Activated T-helper 2 cell treated with anti-CD3 and anti-CD28 coated beads, Interferon-gamma antibody, Interleukin-2, Interleukin-4, amounts not matched to agents 10 μg/mL and 5 μg/mL and 100 μg/mL, durations not matched to agents 14 hours and 24 hours and 36 hours (primary cell): Measurements from ENCODE around the gene PLA2G2C. TPM values are rescaled to one million over a fixed set of nuclear protein-coding genes. Genes with fewer than 3 reads are reported as not detected.

Source experiments
- DNase-seq: peaks from one replicate; pipeline ENCODE4 v3.0.0; 2021; ENCODE audit warnings: low spot score
- H3K27ac Mint-ChIP-seq: one replicate; pipeline ENCODE4 v1.8.0; 2021; ENCODE audit warnings: mixed read lengths
- H3K27me3 Mint-ChIP-seq: one replicate; pipeline ENCODE4 v1.8.0; 2021; ENCODE audit warnings: low read depth, mixed read lengths
- H3K36me3 Mint-ChIP-seq: one replicate; pipeline ENCODE4 v1.8.0; 2021; ENCODE audit warnings: low read depth, mixed read lengths
- H3K4me1 Mint-ChIP-seq: one replicate; pipeline ENCODE4 v1.8.0; 2021; ENCODE audit warnings: low read depth, mixed read lengths
- H3K4me3 Mint-ChIP-seq: one replicate; pipeline ENCODE4 v1.8.0; 2021; ENCODE audit warnings: low read depth, mild to moderate bottlenecking, moderate library complexity, mixed read lengths
- H3K9me3 Mint-ChIP-seq: one replicate; pipeline ENCODE4 v1.8.0; 2021; ENCODE audit warnings: mixed read lengths
- intact Hi-C: fragments of 100-400 bp; cut with micrococcal nuclease; formaldehyde crosslinking; loops from one replicate; pipeline ENCODE4 v1.15.1; 2023
- total RNA-seq: library from RNA; stranded (reverse); gene quantifications from 2 replicates; pipeline ENCODE4 v1.2.3, GENCODE V29; 2022

The PLA2G2C gene
- total RNA-seq, 1 donor from 2014 or later, result 0.30 TPM

GRCh38 chr1:20174937-20175666, 11.2 kb downstream of the PLA2G2C start:
- intact Hi-C loops, result no loop called here
- H3K36me3 Mint-ChIP-seq, result peaks cover 4% of the 10 kb centered on the region
- H3K4me1 Mint-ChIP-seq, result peaks cover 16% of the 10 kb centered on the region
- peak overlapping the region; percentile 1 for H3K4me3 Mint-ChIP-seq
- no peak for DNase-seq
- H3K27ac Mint-ChIP-seq, result peak overlapping the region; percentile 15
- peaks cover 17% of the 10 kb centered on the region for H3K27me3 Mint-ChIP-seq
- H3K9me3 Mint-ChIP-seq, result peaks cover 11% of the 10 kb centered on the region

DNA sequence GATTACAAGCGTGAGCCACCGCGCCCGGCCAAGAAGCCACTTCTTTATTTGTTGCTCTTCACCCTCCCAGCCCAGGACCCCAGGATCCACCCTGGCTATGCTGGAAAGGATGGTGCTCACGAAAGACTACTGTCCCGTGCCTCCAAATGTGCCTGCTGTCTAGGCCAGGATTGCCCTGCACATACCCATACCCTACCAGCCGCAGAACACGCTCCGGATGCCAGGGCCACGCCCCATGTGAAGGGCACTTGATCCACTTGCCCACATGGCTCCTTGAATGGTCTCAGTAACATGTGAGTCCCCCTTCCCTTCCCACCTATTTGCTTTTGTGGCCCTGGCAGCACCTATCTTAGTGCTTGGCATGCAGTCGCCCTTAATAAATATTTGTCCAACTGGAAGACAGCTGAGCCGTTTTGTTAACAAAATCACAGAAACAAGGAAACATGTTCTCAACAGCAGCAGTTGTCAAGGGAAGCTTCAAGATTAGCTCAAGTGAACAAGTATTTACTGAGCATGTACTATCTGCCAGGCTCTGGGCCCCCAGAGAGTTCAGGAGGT, 14.2 kb downstream of the PLA2G2C start:
- Mint-ChIP-seq H3K27me3 (peaks cover 6% of the 10 kb centered on the region), H3K36me3 (no peaks in the 10 kb centered on the region), H3K4me3 (no peak overlapping the region), H3K27ac (no peak overlapping the region), H3K4me1 (peaks cover 16% of the 10 kb centered on the region), H3K9me3 (no peaks in the 10 kb centered on the region)
- intact Hi-C loops, result loop anchor here (2.0 kb wide), 1 partner anchor 15 kb away; the partner anchor contains the start of genes PLA2G2C and UBXN10
- no peak for DNase-seq

GRCh38 chr1:20169932-20170331, 16.4 kb downstream of the PLA2G2C start:
- intact Hi-C loops, result no loop called here
- H3K4me3 Mint-ChIP-seq, result no peak overlapping the region

GRCh38 chr1:20168564-20169491, 17.5 kb downstream of the PLA2G2C start:
- Mint-ChIP-seq H3K27ac (no peak overlapping the region), H3K9me3 (no peaks in the 10 kb centered on the region)

More at GRCh38 chr1:20169932-20170331, 16.4 kb downstream of the PLA2G2C start:
- Mint-ChIP-seq H3K9me3 (no peaks in the 10 kb centered on the region), H3K27ac (no peak overlapping the region), H3K36me3 (no peaks in the 10 kb centered on the region), H3K4me1 (peaks cover 7% of the 10 kb centered on the region), H3K27me3 (peaks cover 12% of the 10 kb centered on the region)
- no peak for DNase-seq

DNA sequence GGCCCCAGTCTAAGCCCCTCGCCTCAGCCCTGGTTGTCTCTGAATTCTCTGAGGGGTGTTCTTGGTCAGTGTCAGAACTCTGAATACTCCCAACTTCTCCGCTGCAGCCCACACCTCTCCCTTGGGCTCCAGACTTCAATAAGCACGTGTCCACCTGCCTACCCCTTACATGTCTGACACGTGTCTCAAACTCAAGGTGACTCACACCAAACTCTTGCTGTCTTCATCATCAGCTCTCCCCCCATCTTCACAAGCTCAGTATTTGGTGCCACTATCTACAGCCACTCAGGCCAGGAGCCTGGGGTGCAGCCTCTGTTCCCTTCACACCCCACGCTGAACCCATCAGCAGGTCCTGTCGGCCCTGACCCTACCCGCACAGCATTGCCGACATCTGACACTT, 19.2 kb downstream of the PLA2G2C start:
- no peak for DNase-seq
- Mint-ChIP-seq H3K4me3 (no peak overlapping the region), H3K27ac (no peak overlapping the region), H3K4me1 (peaks cover 4% of the 10 kb centered on the region), H3K36me3 (no peaks in the 10 kb centered on the region), H3K27me3 (peaks cover 10% of the 10 kb centered on the region), H3K9me3 (peaks cover 6% of the 10 kb centered on the region)
- intact Hi-C loops, result no loop called here

More at GRCh38 chr1:20168564-20169491, 17.5 kb downstream of the PLA2G2C start:
- DNase-seq, result no peak
- intact Hi-C loops, result no loop called here
- no peaks in the 10 kb centered on the region for H3K36me3 Mint-ChIP-seq
- H3K4me3 Mint-ChIP-seq, result no peak overlapping the region
- H3K27me3 Mint-ChIP-seq, result peaks cover 13% of the 10 kb centered on the region
- peaks cover 4% of the 10 kb centered on the region for H3K4me1 Mint-ChIP-seq

DNA sequence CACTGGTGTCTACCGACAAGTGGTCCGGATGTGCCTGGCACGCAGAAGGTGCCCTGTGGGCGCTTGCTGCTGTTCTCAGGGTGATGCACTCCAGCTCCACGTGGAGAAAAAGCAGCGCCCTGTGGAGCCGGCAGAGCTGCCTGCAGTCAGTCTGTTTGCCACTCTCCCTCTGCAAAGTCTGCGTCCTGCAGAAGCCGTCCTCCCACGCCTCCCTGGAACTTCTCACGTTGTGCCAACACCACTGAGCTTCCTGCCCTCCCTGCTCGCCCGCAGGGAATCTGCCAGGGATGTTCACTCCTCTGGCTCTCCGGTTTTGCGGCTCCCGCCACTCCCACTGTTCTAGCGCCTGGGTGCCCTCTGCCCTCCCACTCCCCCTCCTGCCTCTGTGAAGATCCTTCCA, 20.3 kb downstream of the PLA2G2C start:
- H3K4me1 Mint-ChIP-seq, result no peaks in the 10 kb centered on the region
- intact Hi-C loops, result no loop called here
- no peak overlapping the region for H3K27ac Mint-ChIP-seq

GRCh38 chr1:20165522-20165951, 20.8 kb downstream of the PLA2G2C start:
- intact Hi-C loops, result loop anchor here (1.0 kb wide), 1 partner anchor 30 kb away; no protein-coding TSS in a partner anchor

More for the DNA sequence above, 20.3 kb downstream of the PLA2G2C start:
- DNase-seq, result no peak
- H3K36me3 Mint-ChIP-seq, result peaks cover 2% of the 10 kb centered on the region
- H3K4me3 Mint-ChIP-seq, result no peak overlapping the region
- H3K9me3 Mint-ChIP-seq, result peaks cover 13% of the 10 kb centered on the region
- H3K27me3 Mint-ChIP-seq, result peaks cover 10% of the 10 kb centered on the region

GRCh38 chr1:20164694-20165202, 21.6 kb downstream of the PLA2G2C start:
- DNase-seq, result no peak
- H3K4me1 Mint-ChIP-seq, result no peaks in the 10 kb centered on the region
- peaks cover 23% of the 10 kb centered on the region for H3K9me3 Mint-ChIP-seq
- intact Hi-C loops, result loop anchor here (1.0 kb wide), 1 partner anchor 31 kb away; no protein-coding TSS in a partner anchor
- no peak overlapping the region for H3K27ac Mint-ChIP-seq
- peaks cover 2% of the 10 kb centered on the region for H3K36me3 Mint-ChIP-seq
- H3K4me3 Mint-ChIP-seq, result no peak overlapping the region
- peaks cover 10% of the 10 kb centered on the region for H3K27me3 Mint-ChIP-seq

More at GRCh38 chr1:20165522-20165951, 20.8 kb downstream of the PLA2G2C start:
- Mint-ChIP-seq H3K36me3 (peaks cover 2% of the 10 kb centered on the region), H3K27me3 (peaks cover 10% of the 10 kb centered on the region), H3K27ac (no peak overlapping the region), H3K4me1 (no peaks in the 10 kb centered on the region), H3K9me3 (peaks cover 18% of the 10 kb centered on the region), H3K4me3 (no peak overlapping the region)
- DNase-seq, result no peak

DNA sequence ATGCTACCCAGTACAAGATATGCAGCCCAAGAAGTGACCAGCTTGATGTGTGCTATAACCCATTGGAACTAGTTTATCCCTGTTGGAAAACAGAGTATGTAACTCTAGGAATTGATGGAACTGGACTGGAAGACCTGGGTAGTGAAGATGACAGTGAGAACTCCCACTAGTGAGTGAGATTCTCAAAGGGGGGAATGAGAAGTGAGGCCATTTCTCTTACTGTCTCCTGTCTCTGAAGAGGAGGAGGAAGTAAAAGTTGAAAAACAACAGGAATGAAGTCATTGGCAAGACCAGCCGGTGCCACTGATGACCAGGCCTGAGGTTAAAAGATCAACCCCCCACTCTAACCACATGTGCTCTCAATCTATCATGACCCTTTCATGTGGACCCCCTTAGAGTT, 26.3 kb downstream of the PLA2G2C start:
- Mint-ChIP-seq H3K4me1 (no peaks in the 10 kb centered on the region), H3K27me3 (peaks cover 2% of the 10 kb centered on the region), H3K36me3 (peaks cover 2% of the 10 kb centered on the region), H3K4me3 (no peak overlapping the region), H3K9me3 (peaks cover 37% of the 10 kb centered on the region), H3K27ac (no peak overlapping the region)
- no peak for DNase-seq
- intact Hi-C loops, result no loop called here

GRCh38 chr1:20158358-20159070, 27.8 kb downstream of the PLA2G2C start:
- Mint-ChIP-seq H3K27ac (no peak overlapping the region), H3K4me3 (no peak overlapping the region), H3K27me3 (no peaks in the 10 kb centered on the region), H3K9me3 (peaks cover 37% of the 10 kb centered on the region), H3K4me1 (peaks cover 8% of the 10 kb centered on the region), H3K36me3 (peaks cover 2% of the 10 kb centered on the region)
- intact Hi-C loops, result no loop called here
- DNase-seq, result no peak

DNA sequence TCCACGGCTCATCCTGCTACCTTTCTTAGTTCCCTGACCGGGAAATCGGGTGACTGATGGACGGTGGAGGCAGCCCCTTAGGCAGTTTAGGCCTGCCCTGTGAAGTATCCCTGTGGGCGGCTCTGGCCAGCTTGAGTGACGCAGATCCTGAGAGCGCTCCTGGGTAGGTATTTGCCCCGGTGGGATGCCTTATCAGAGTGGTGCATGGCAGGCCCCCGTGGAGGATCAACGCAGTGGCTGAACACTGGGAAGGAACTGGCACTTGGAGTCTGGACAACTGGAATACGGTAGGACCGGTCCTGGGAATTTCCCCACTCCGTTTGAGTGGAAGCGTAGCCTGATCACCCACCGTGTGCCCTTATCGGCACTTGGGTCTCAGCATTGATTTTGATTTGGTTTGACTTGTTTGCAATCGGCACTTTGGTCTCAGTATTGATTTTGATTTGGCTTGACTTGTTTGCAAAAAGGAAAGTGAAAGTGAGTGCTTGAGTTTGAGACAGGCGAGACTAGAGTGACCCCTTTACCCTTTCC, 32.0 kb downstream of the PLA2G2C start:
- no peak overlapping the region for H3K4me3 Mint-ChIP-seq
- peaks cover 10% of the 10 kb centered on the region for H3K9me3 Mint-ChIP-seq
- no peaks in the 10 kb centered on the region for H3K36me3 Mint-ChIP-seq
- H3K4me1 Mint-ChIP-seq, result peaks cover 8% of the 10 kb centered on the region
- no peak overlapping the region for H3K27ac Mint-ChIP-seq
- no peak for DNase-seq
- H3K27me3 Mint-ChIP-seq, result no peaks in the 10 kb centered on the region
- intact Hi-C loops, result no loop called here
